GM12875 (cell line): Measurements from ENCODE around the gene TEKTIP1.

ENCODE experiments used
- H3K4me3 ChIP-seq: one replicate; pipeline ENCODE4 v1.5.1; 2011; ENCODE audit warnings: low read depth, low read length, control low read depth
- CTCF ChIP-seq: IDR thresholded peaks from 2 replicates; pipeline ENCODE4 v1.5.1; 2011; ENCODE audit warnings: low read depth, mild to moderate bottlenecking, control low read depth, inconsistent platforms, low read length, moderate library complexity, borderline replicate concordance; ENCODE audit not compliant: insufficient read depth

The TEKTIP1 gene

GRCh38 chr19:3538965-3539755, at the start of gene TEKTIP1:
Gene TEKTIP1, plus strand, starts transcription at chr19:3539174. Its CDS starts 4 bp downstream, at chr19:3539178.
- H3K4me3 ChIP-seq, result no peak within 1 kb of the TSS
- TF ChIP-seq CTCF, result no peak

GRCh38 chr19:3491396-3492119, 47.4 kb upstream of the TEKTIP1 start:
- TF ChIP-seq CTCF, result no peak
- H3K4me3 ChIP-seq, result no peak overlapping the region

- TF ChIP-seq CTCF, result no peak
- no peak overlapping the region for H3K4me3 ChIP-seq
These were observed 46.7 kb upstream of the TEKTIP1 start for GRCh38 chr19:3492131-3492839.

- no peak overlapping the region for H3K4me3 ChIP-seq
- no peak for TF ChIP-seq CTCF
These were observed 46.1 kb upstream of the TEKTIP1 start for GRCh38 chr19:3492919-3493318.

- no peak overlapping the region for H3K4me3 ChIP-seq
- TF ChIP-seq CTCF, result no peak
These were observed 45.3 kb upstream of the TEKTIP1 start for GRCh38 chr19:3493651-3494050.

- H3K4me3 ChIP-seq, result no peak overlapping the region
- no peak for TF ChIP-seq CTCF
These were observed 44.9 kb upstream of the TEKTIP1 start for GRCh38 chr19:3494051-3494450.
